ENCODE measurements around the gene IMP4. TPM values are rescaled to one million over a fixed set of nuclear protein-coding genes. Genes with fewer than 3 reads are reported as not detected.

The IMP4 gene
- total and polyA plus RNA-seq, 12 donors: 50.6 to 190 (median 64.6) TPM

- Histone ChIP-seq H3K4me1 (peaks cover 3 to 46% (median 39%) of the 10 kb centered on the region in 9 donors), H3K27me3 (no peaks in the 10 kb centered on the region), H3K4me3 (peak within 1 kb of the TSS; percentile 45 to 93 (median 76)), H3K9me3 (peaks cover 0 to 9% (median 0%) of the 10 kb centered on the region in 11 donors), H3K27ac (peak within 1 kb of the TSS; percentile 2 to 95 (median 88)), H3K36me3 (peaks cover 0 to 4% (median 0%) of the 10 kb centered on the region in 9 donors)
- ATAC-seq (peak; percentile 97), DNase-seq (peak; percentile 89 to 94)
- peak; percentile 29 to 84 (median 61) for TF ChIP-seq CTCF (IDR thresholded peaks at IDR 0.05)
- intact Hi-C loops (cut with DNase I): loop anchor here in 2 of 10 donors (2.0 to 5.0 kb wide), 2 partner anchors 15 to 36 kb away; no protein-coding TSS in a partner anchor
- WGBS, 2 donors: 0% methylated on average over 102 to 107 of the region's 107 CpGs
These were observed 13.1 kb downstream of the IMP4 start, which contains the start of gene PTPN18 for GRCh38 chr2:130355578-130356431. Gene PTPN18 (plus strand): TSS chr2:130356056. CDS start chr2:130356108, 52 bp downstream.

- WGBS, 2 donors: 97% methylated on average over 7 of the region's 7 CpGs
- Histone ChIP-seq H3K9me3 (peaks cover 0 to 9% (median 0%) of the 10 kb centered on the region in 11 donors), H3K27ac (no peak overlapping the region), H3K4me3 (no peak overlapping the region), H3K4me1 (peaks cover 3 to 32% (median 26%) of the 10 kb centered on the region in 9 donors), H3K36me3 (peaks cover 0 to 4% (median 0%) of the 10 kb centered on the region in 9 donors), H3K27me3 (no peaks in the 10 kb centered on the region)
- DNase-seq: no peak
- intact Hi-C loops (cut with DNase I): loop anchor here in 2 of 10 donors (2.0 to 5.0 kb wide), 2 partner anchors 13 to 34 kb away; no protein-coding TSS in a partner anchor
- ATAC-seq: no peak
- no peak for TF ChIP-seq CTCF (IDR thresholded peaks at IDR 0.05)
These were observed 15.2 kb downstream of the IMP4 start for GRCh38 chr2:130357864-130358263.

- WGBS, 2 donors: 91% methylated on average over 33 of the region's 33 CpGs
These were observed 16.0 kb downstream of the IMP4 start for GRCh38 chr2:130358420-130359350.

More at GRCh38 chr2:130358420-130359350, 16.0 kb downstream of the IMP4 start:
- no peak for TF ChIP-seq CTCF (IDR thresholded peaks at IDR 0.05)
- ATAC-seq (no peak), DNase-seq (no peak)
- no peak overlapping the region for H3K27ac ChIP-seq
- H3K4me3 ChIP-seq: no peak overlapping the region
- intact Hi-C loops (cut with DNase I): loop anchor here in 1 of 10 donors (5.0 kb wide), 1 partner anchor 34 kb away; no protein-coding TSS in a partner anchor
- no peaks in the 10 kb centered on the region for H3K27me3 ChIP-seq
- H3K9me3 ChIP-seq: peaks cover 0 to 9% (median 0%) of the 10 kb centered on the region in 11 donors
- peaks cover 3 to 26% (median 21%) of the 10 kb centered on the region in 9 donors for H3K4me1 ChIP-seq
- peaks cover 0 to 4% (median 0%) of the 10 kb centered on the region in 9 donors for H3K36me3 ChIP-seq

All from heart right ventricle (tissue), 16 donors.